MM.1S (cell line): ENCODE data around the gene LGALS8.
"Not testable (repeated sequence)": the region's sequence is repeated elsewhere in the genome, so short reads cannot be mapped to it uniquely, and the experiment has no call there.

Source experiments
- DNase-seq: peaks from one replicate; pipeline ENCODE4 v3.0.0-alpha.2; 2015
- H2AFZ ChIP-seq: fragments of 300-600 bp; sonication (generic); 2 replicates; pipeline ENCODE4 v1.6.0; 2016; ENCODE audit warnings: antibody characterized with exemption, low read length
- H3F3A ChIP-seq: fragments of 300-600 bp; sonication (generic); 2 replicates; pipeline ENCODE4 v1.6.1; 2016; ENCODE audit warnings: mild to moderate bottlenecking, antibody characterized with exemption, low read length, moderate library complexity, mixed read lengths; ENCODE audit not compliant: insufficient read depth
- H3K27ac ChIP-seq: fragments of 300-600 bp; sonication (generic); 2 replicates; pipeline ENCODE4 v1.5.1; 2016; ENCODE audit warnings: mild to moderate bottlenecking, low read length
- H3K27me3 ChIP-seq: fragments of 300-600 bp; sonication (generic); replicated peaks from 2 replicates; pipeline ENCODE4 v1.6.0; 2016; ENCODE audit warnings: low read length; ENCODE audit not compliant: insufficient read depth
- H3K36me3 ChIP-seq: fragments of 300-600 bp; sonication (generic); replicated peaks from 2 replicates; pipeline ENCODE4 v1.6.1; 2016; ENCODE audit warnings: mild to moderate bottlenecking, low read length, mixed read lengths; ENCODE audit not compliant: insufficient read depth
- H3K4me1 ChIP-seq: fragments of 300-600 bp; sonication (generic); 2 replicates; pipeline ENCODE4 v1.6.1; 2016; ENCODE audit warnings: low read length, mixed read lengths
- H3K4me2 ChIP-seq: fragments of 300-600 bp; sonication (generic); 2 replicates; pipeline ENCODE4 v1.6.0; 2016; ENCODE audit warnings: low read depth, low read length
- H3K4me3 ChIP-seq: fragments of 300-600 bp; sonication (generic); 2 replicates; pipeline ENCODE4 v1.5.1; 2016; ENCODE audit warnings: low read length, mixed read lengths
- H3K79me2 ChIP-seq: fragments of 300-600 bp; sonication (generic); 2 replicates; pipeline ENCODE4 v1.6.1; 2016; ENCODE audit warnings: mixed run types, low read length, mixed read lengths
- H3K9ac ChIP-seq: fragments of 300-600 bp; sonication (generic); 2 replicates; pipeline ENCODE4 v1.6.1; 2016; ENCODE audit warnings: low read length, mixed read lengths
- H3K9me2 ChIP-seq: fragments of 300-600 bp; sonication (generic); replicated peaks from 2 replicates; pipeline ENCODE4 v1.6.1; 2016; ENCODE audit warnings: mild to moderate bottlenecking, low read length, mixed read lengths; ENCODE audit not compliant: insufficient read depth
- H3K9me3 ChIP-seq: fragments of 300-600 bp; sonication (generic); replicated peaks from 2 replicates; pipeline ENCODE4 v1.6.1; 2016; ENCODE audit warnings: mild to moderate bottlenecking, low read length, mixed read lengths; ENCODE audit not compliant: insufficient read depth
- H4K20me1 ChIP-seq: fragments of 300-600 bp; sonication (generic); 2 replicates; pipeline ENCODE4 v1.6.1; 2016; ENCODE audit warnings: mild to moderate bottlenecking, low read length, moderate library complexity, mixed read lengths; ENCODE audit not compliant: insufficient read depth
- CTCF ChIP-seq: fragments of 300-600 bp; sonication (generic); IDR thresholded peaks from 2 replicates; pipeline ENCODE4 v1.5.1; 2016; ENCODE audit warnings: antibody characterized with exemption, low read length, mixed read lengths
- EZH2 ChIP-seq: fragments of 300-600 bp; sonication (generic); optimal IDR thresholded peaks from 2 replicates; pipeline ENCODE3; 2017; ENCODE audit warnings: low read depth, mild to moderate bottlenecking, antibody characterized with exemption, low read length, mixed read lengths
- EZH2phosphoT487 ChIP-seq: fragments of 300-600 bp; sonication (generic); IDR thresholded peaks from 2 replicates; pipeline ENCODE4 v1.6.1; 2018; ENCODE audit warnings: antibody characterized with exemption, low read length

The LGALS8 gene

GRCh38 chr1:236484310-236484971 is 39.3 kb upstream of the LGALS8 start:
- no peak overlapping the region for H3K4me3 ChIP-seq
- H4K20me1 ChIP-seq: no peaks in the 10 kb centered on the region
- TF ChIP-seq EZH2 (no peak), EZH2phosphoT487 (no peak), CTCF (no peak)

GRCh38 chr1:236486356-236487002 is 37.3 kb upstream of the LGALS8 start:
- H3F3A ChIP-seq: no peaks in the 10 kb centered on the region
- DNase-seq: no peak
- H3K79me2 ChIP-seq: no peaks in the 10 kb centered on the region
- no peak overlapping the region for H3K9ac ChIP-seq
- H3K4me2 ChIP-seq: no peak overlapping the region
- no peaks in the 10 kb centered on the region for H3K9me2 ChIP-seq
- no peaks in the 10 kb centered on the region for H3K9me3 ChIP-seq
- no peak overlapping the region for H3K27ac ChIP-seq
- 0 out of 2 replicates have a peak, but pooled peaks cover 4% of the 10 kb centered on the region for H3K27me3 ChIP-seq
- no peak overlapping the region for H2AFZ ChIP-seq
- H3K36me3 ChIP-seq: no peaks in the 10 kb centered on the region
- no peak for TF ChIP-seq EZH2
- no peak for TF ChIP-seq CTCF
- TF ChIP-seq EZH2phosphoT487: no peak
- no peaks in the 10 kb centered on the region for H3K4me1 ChIP-seq
- no peaks in the 10 kb centered on the region for H4K20me1 ChIP-seq
- H3K4me3 ChIP-seq: no peak overlapping the region

More at GRCh38 chr1:236484310-236484971, 39.3 kb upstream of the LGALS8 start:
- Histone ChIP-seq H3K27me3 (no peaks in the 10 kb centered on the region), H3F3A (no peaks in the 10 kb centered on the region), H3K27ac (no peak overlapping the region), H3K4me1 (no peaks in the 10 kb centered on the region), H3K4me2 (no peak overlapping the region), H2AFZ (no peak overlapping the region), H3K79me2 (no peaks in the 10 kb centered on the region), H3K9me3 (no peaks in the 10 kb centered on the region), H3K9me2 (no peaks in the 10 kb centered on the region), H3K9ac (no peak overlapping the region), H3K36me3 (no peaks in the 10 kb centered on the region)
- no peak for DNase-seq

- not testable (repeated sequence) for H3K27ac ChIP-seq, H4K20me1 ChIP-seq, H3K27me3 ChIP-seq, DNase-seq, H3K4me2 ChIP-seq, H3K4me1 ChIP-seq, H3K4me3 ChIP-seq, H3K79me2 ChIP-seq, H3K36me3 ChIP-seq, H2AFZ ChIP-seq, H3K9me3 ChIP-seq, H3F3A ChIP-seq, H3K9me2 ChIP-seq, H3K9ac ChIP-seq
Measured at GRCh38 chr1:236489161-236489560, 34.6 kb upstream of the LGALS8 start.
